CD4-positive, alpha-beta memory T cell (primary cell): ENCODE results near the gene S1PR1. TPM values are rescaled to one million over a fixed set of nuclear protein-coding genes. Genes with fewer than 3 reads are reported as not detected.

Experiments
- CTCF ChIA-PET: fragments of 350-600 bp; sonication (Branson Sonifier 250); formaldehyde crosslinking; loops from one replicate; lab custom pipeline; 2021; ENCODE audit warnings: inconsistent platforms; ENCODE audit not compliant: partially characterized antibody; lab: Charles Lee
- POLR2A ChIA-PET: fragments of 350-600 bp; sonication (Branson Sonifier 250); formaldehyde crosslinking; loops from one replicate; lab custom pipeline; 2021; ENCODE audit not compliant: partially characterized antibody; lab: Charles Lee
- DNase-seq, 5 donors: peaks; one replicate each; pipeline versions ENCODE4 v3.0.0 to v3.0.0-alpha.2; 2020 to 2022; ENCODE audit warnings: mixed read lengths in 1 of 5
- H3K27ac ChIP-seq: one replicate; pipeline ENCODE4 v1.7.0; 2013; ENCODE audit warnings: low read depth, low read length
- H3K27me3 ChIP-seq: 2 replicates; pipeline ENCODE4 v1.7.0; 2013; ENCODE audit warnings: mild to moderate bottlenecking, low read length, moderate library complexity; ENCODE audit not compliant: insufficient read depth
- H3K36me3 ChIP-seq: 2 replicates; pipeline ENCODE4 v1.7.0; 2013; ENCODE audit warnings: mild to moderate bottlenecking, low read length, moderate library complexity; ENCODE audit not compliant: insufficient read depth
- H3K4me1 ChIP-seq: 2 replicates; pipeline ENCODE4 v1.7.0; 2013; ENCODE audit warnings: mild to moderate bottlenecking, low read length, moderate library complexity; ENCODE audit not compliant: insufficient read depth
- H3K4me3 ChIP-seq, 2 donors: one replicate each; pipeline ENCODE4 v1.7.0; 2013; ENCODE audit warnings: low read length in 2 of 2, mild to moderate bottlenecking in 1 of 2
- H3K9me3 ChIP-seq, 2 donors: one replicate each; pipeline ENCODE4 v1.7.0; 2013; ENCODE audit warnings: low read length in 2 of 2, control low read depth in 1 of 2; ENCODE audit not compliant: control insufficient read depth in 1 of 2
- H3K27ac Mint-ChIP-seq, 7 donors: one replicate each; pipeline ENCODE4 v1.8.0; 2020 to 2021; ENCODE audit warnings: mixed read lengths in 7 of 7, mild to moderate bottlenecking in 6 of 7, inconsistent platforms in 3 of 7, moderate library complexity in 3 of 7
- H3K27me3 Mint-ChIP-seq, 2 donors: one replicate each; pipeline ENCODE4 v1.8.0; 2020 to 2021; ENCODE audit warnings: mixed read lengths in 2 of 2
- H3K36me3 Mint-ChIP-seq, 2 donors: one replicate each; pipeline ENCODE4 v1.8.0; 2020 to 2021; ENCODE audit warnings: mixed read lengths in 2 of 2, inconsistent platforms in 1 of 2, mild to moderate bottlenecking in 1 of 2
- H3K4me1 Mint-ChIP-seq, 4 donors: one replicate each; pipeline ENCODE4 v1.8.0; 2020 to 2021; ENCODE audit warnings: mixed read lengths in 4 of 4, mild to moderate bottlenecking in 1 of 4
- H3K4me3 Mint-ChIP-seq, 8 donors: one replicate each; pipeline ENCODE4 v1.8.0; 2020 to 2021; ENCODE audit warnings: mixed read lengths in 8 of 8, mild to moderate bottlenecking in 7 of 8, moderate library complexity in 6 of 8, inconsistent platforms in 3 of 8
- H3K9me3 Mint-ChIP-seq, 8 donors: one replicate each; pipeline ENCODE4 v1.8.0; 2020 to 2021; ENCODE audit warnings: mixed read lengths in 8 of 8, mild to moderate bottlenecking in 5 of 8, inconsistent platforms in 3 of 8, moderate library complexity in 1 of 8
- intact Hi-C: fragments of 100-400 bp; cut with micrococcal nuclease; formaldehyde crosslinking; loops from one replicate; pipeline ENCODE4 v1.15.1; 2023
- polyA plus RNA-seq, 2 donors: library from polyadenylated mRNA; unstranded; fragments of 300-500 nt; fragmentation: Illumina TruSeq; gene quantifications; one replicate each; pipeline ENCODE4 v1.2.3, GENCODE V29; 2021
- total RNA-seq, 2 experiments: library from RNA; stranded (reverse); gene quantifications; one replicate each; pipeline ENCODE4 v1.2.3, GENCODE V29; 2021

Gene S1PR1
- total and polyA plus RNA-seq, 4 experiments from 2014 or later, result 277 to 366 (median 342) TPM

DNA sequence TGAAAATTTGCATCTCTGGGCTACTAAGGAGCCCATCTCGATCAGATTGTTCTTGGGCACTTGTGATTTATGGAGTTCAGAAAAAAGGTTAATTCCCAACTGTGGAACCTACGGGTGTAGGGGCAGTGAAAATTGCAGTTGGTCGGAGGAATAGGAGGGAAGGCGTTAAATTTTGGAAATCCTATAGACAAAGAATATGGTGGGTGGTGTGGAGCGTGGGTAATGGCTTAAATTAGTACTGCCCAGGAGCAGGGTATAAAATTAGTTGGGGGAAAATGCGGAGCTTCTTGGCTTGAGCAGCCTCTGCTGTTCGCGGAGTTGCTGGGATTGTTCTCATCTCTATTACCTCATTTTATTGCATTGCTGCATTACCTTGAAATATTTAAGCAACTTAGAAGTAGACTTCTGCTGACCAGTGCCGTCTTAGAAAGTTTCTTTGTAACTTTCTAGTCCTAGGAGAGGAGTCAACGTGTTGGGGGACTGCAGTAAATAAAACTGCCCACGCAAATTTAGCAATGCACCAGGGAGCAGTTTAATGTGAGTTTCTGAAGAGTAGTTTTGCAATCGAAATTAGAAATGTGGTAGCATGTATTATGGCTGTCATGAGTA, 514 bp downstream of the S1PR1 start:
- H3K4me1 Mint-ChIP-seq, result peaks cover 36 to 91% (median 51%) of the 10 kb centered on the region in 4 donors
- peak; percentile 34 to 52 (median 43) for DNase-seq
- Histone ChIP-seq H3K9me3 (no peaks in the 10 kb centered on the region), H3K4me3 (peak overlapping the region; percentile 86 to 97), H3K27me3 (no peaks in the 10 kb centered on the region), H3K36me3 (peaks cover 35% of the 10 kb centered on the region), H3K4me1 (peaks cover 63% of the 10 kb centered on the region), H3K27ac (peak overlapping the region; percentile 90)
- H3K27me3 Mint-ChIP-seq, result no peaks in the 10 kb centered on the region
- H3K9me3 Mint-ChIP-seq, result peaks cover 0 to 9% (median 0%) of the 10 kb centered on the region in 8 donors
- POLR2A ChIA-PET, result interaction anchor here (0.6 to 25.2 kb wide), 44 partner anchors 9 to 341 kb away, joined by 3 to 955 read pairs (median 8); partner anchors contain the start of genes DPH5, EXTL2 and SLC30A7
- CTCF ChIA-PET, result interaction anchor here (0.8 to 17.2 kb wide), 13 partner anchors 15 to 313 kb away, joined by 3 to 442 read pairs (median 18); no protein-coding TSS in a partner anchor
- intact Hi-C loops, result loop anchor here (2.0 kb wide), 1 partner anchor 233 kb away; no protein-coding TSS in a partner anchor
- peaks cover 56 to 70% of the 10 kb centered on the region in 2 donors for H3K36me3 Mint-ChIP-seq
- peak overlapping the region; percentile 97 to 100 (median 98) for H3K27ac Mint-ChIP-seq
- peak overlapping the region; percentile 96 to 100 (median 98) for H3K4me3 Mint-ChIP-seq

DNA sequence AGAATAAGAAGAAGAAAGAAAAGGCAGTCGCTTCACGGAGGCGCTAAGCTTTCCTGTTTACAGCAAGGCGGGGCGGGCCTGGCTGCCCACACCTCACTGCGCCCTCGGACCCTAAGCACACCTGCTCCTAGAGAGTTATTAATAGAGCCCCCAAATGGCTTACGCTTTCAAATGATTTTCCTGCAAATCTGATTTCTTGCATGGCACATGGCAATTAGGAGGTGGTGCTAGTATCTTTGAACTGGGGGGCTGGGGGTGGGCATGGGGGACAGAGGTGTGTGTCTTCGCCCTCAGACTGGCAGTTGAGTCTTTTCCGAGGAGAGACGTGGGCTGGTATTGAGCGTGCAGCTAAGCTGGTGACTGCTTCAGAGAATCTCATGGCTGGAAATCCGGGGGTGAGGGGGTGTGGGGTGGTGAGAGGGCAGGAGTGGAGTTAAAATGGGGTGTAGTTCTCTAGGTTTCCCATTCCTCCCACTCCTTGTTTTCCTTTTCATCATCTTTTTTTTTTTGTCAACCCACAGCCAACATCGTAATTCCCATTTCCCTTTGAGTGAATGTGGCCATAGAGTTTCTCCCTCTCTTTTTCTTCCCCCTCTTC, 1.3 kb downstream of the S1PR1 start:
- no peaks in the 10 kb centered on the region for H3K9me3 ChIP-seq
- H3K36me3 ChIP-seq, result peaks cover 40% of the 10 kb centered on the region
- Mint-ChIP-seq H3K36me3 (peaks cover 56 to 76% of the 10 kb centered on the region in 2 donors), H3K27ac (peak overlapping the region; percentile 97 to 100 (median 98)), H3K27me3 (no peaks in the 10 kb centered on the region), H3K4me3 (peak overlapping the region; percentile 96 to 100 (median 98)), H3K4me1 (peaks cover 36 to 90% (median 50%) of the 10 kb centered on the region in 4 donors), H3K9me3 (peaks cover 0 to 9% (median 0%) of the 10 kb centered on the region in 8 donors)
- H3K27ac ChIP-seq, result peak overlapping the region; percentile 90
- H3K27me3 ChIP-seq, result no peaks in the 10 kb centered on the region
- ChIA-PET POLR2A (interaction anchor here (0.6 to 25.2 kb wide), 46 partner anchors 10 to 1268 kb away, joined by 3 to 955 read pairs (median 6); partner anchors contain the start of genes DPH5, EXTL2, SLC30A7 and SLC35A3), CTCF (interaction anchor here (0.7 to 17.2 kb wide), 71 partner anchors 10 to 342 kb away, joined by 3 to 442 read pairs (median 4); partner anchors contain the start of genes DPH5 and SLC30A7)
- peaks cover 66% of the 10 kb centered on the region for H3K4me1 ChIP-seq
- DNase-seq, result peak; percentile 41 to 71 (median 51)
- intact Hi-C loops, result loop anchor here (1.0 kb wide), 6 partner anchors 26 to 317 kb away; no protein-coding TSS in a partner anchor
- peak overlapping the region; percentile 94 to 97 for H3K4me3 ChIP-seq

DNA sequence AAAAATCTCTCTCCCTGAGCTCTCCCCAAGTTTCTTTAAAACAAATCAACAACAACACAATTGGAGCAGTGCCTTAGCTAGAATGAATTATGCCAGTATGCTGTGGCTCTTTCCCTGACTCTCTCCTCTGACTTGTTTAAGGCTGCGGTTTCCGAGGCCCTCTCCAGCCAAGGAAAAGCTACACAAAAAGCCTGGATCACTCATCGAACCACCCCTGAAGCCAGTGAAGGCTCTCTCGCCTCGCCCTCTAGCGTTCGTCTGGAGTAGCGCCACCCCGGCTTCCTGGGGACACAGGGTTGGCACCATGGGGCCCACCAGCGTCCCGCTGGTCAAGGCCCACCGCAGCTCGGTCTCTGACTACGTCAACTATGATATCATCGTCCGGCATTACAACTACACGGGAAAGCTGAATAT, 1.9 kb downstream of the S1PR1 start:
- peak overlapping the region; percentile 97 to 100 (median 98) for H3K27ac Mint-ChIP-seq
- H3K4me1 Mint-ChIP-seq, result peaks cover 37 to 92% (median 50%) of the 10 kb centered on the region in 4 donors
- no peaks in the 10 kb centered on the region for H3K27me3 ChIP-seq
- peaks cover 0 to 9% (median 0%) of the 10 kb centered on the region in 8 donors for H3K9me3 Mint-ChIP-seq
- no peaks in the 10 kb centered on the region for H3K27me3 Mint-ChIP-seq
- CTCF ChIA-PET, result interaction anchor here (0.6 to 17.2 kb wide), 71 partner anchors 9 to 342 kb away, joined by 3 to 442 read pairs (median 4); partner anchors contain the start of genes DPH5 and SLC30A7
- POLR2A ChIA-PET, result interaction anchor here (0.6 to 25.2 kb wide), 45 partner anchors 8 to 1269 kb away, joined by 3 to 955 read pairs (median 6); partner anchors contain the start of genes DPH5, EXTL2, SLC30A7 and SLC35A3
- H3K9me3 ChIP-seq, result no peaks in the 10 kb centered on the region
- H3K4me1 ChIP-seq, result peaks cover 66% of the 10 kb centered on the region
- intact Hi-C loops, result loop anchor here (1.0 kb wide), 9 partner anchors 26 to 342 kb away; partner anchors contain the start of genes DPH5 and SLC30A7
- peak; percentile 80 to 87 (median 82) for DNase-seq
- H3K36me3 ChIP-seq, result peaks cover 40% of the 10 kb centered on the region
- peak overlapping the region; percentile 90 for H3K27ac ChIP-seq
- peak overlapping the region; percentile 96 to 100 (median 98) for H3K4me3 Mint-ChIP-seq
- peak overlapping the region; percentile 94 to 97 for H3K4me3 ChIP-seq
- H3K36me3 Mint-ChIP-seq, result peaks cover 57 to 81% of the 10 kb centered on the region in 2 donors

GRCh38 chr1:101239095-101240040, 2.5 kb downstream of the S1PR1 start:
- peak; percentile 70 to 81 (median 74) for DNase-seq
- H3K36me3 ChIP-seq, result peaks cover 40% of the 10 kb centered on the region
- no peaks in the 10 kb centered on the region for H3K9me3 ChIP-seq
- intact Hi-C loops, result loop anchor here (1.0 kb wide), 3 partner anchors 49 to 343 kb away; partner anchors contain the start of genes DPH5 and SLC30A7
- no peaks in the 10 kb centered on the region for H3K27me3 Mint-ChIP-seq
- peaks cover 0 to 9% (median 0%) of the 10 kb centered on the region in 8 donors for H3K9me3 Mint-ChIP-seq
- H3K27me3 ChIP-seq, result no peaks in the 10 kb centered on the region
- peaks cover 62 to 87% of the 10 kb centered on the region in 2 donors for H3K36me3 Mint-ChIP-seq
- H3K4me1 Mint-ChIP-seq, result peaks cover 36 to 93% (median 51%) of the 10 kb centered on the region in 4 donors
- peak overlapping the region; percentile 96 to 100 (median 98) for H3K4me3 Mint-ChIP-seq
- CTCF ChIA-PET, result interaction anchor here (0.6 to 17.2 kb wide), 67 partner anchors 8 to 343 kb away, joined by 3 to 442 read pairs (median 5); partner anchors contain the start of gene SLC30A7
- peaks cover 63% of the 10 kb centered on the region for H3K4me1 ChIP-seq
- POLR2A ChIA-PET, result interaction anchor here (0.6 to 25.2 kb wide), 44 partner anchors 8 to 816 kb away, joined by 3 to 955 read pairs (median 6); partner anchors contain the start of genes DPH5, EXTL2 and SLC30A7
- peak overlapping the region; percentile 94 to 97 for H3K4me3 ChIP-seq
- peak overlapping the region; percentile 97 to 100 (median 98) for H3K27ac Mint-ChIP-seq
- H3K27ac ChIP-seq, result peak overlapping the region; percentile 90

- Histone ChIP-seq H3K4me1 (peaks cover 60% of the 10 kb centered on the region), H3K4me3 (peak overlapping the region; percentile 94 to 97), H3K9me3 (no peaks in the 10 kb centered on the region), H3K27ac (peak overlapping the region; percentile 90), H3K36me3 (peaks cover 40% of the 10 kb centered on the region), H3K27me3 (no peaks in the 10 kb centered on the region)
- Mint-ChIP-seq H3K4me1 (peaks cover 32 to 92% (median 48%) of the 10 kb centered on the region in 4 donors), H3K9me3 (peaks cover 0 to 9% (median 0%) of the 10 kb centered on the region in 8 donors), H3K36me3 (peaks cover 62 to 87% of the 10 kb centered on the region in 2 donors), H3K4me3 (peak overlapping the region; percentile 96 to 100 (median 98)), H3K27me3 (no peaks in the 10 kb centered on the region), H3K27ac (peak overlapping the region; percentile 97 to 100 (median 98))
- peak in 1 of 5 donors; percentile 19 for DNase-seq
- CTCF ChIA-PET, result interaction anchor here (0.8 to 17.2 kb wide), 15 partner anchors 8 to 344 kb away, joined by 3 to 442 read pairs (median 16); partner anchors contain the start of gene SLC30A7
- intact Hi-C loops, result no loop called here
- POLR2A ChIA-PET, result interaction anchor here (0.7 to 25.2 kb wide), 22 partner anchors 8 to 344 kb away, joined by 3 to 955 read pairs (median 22); partner anchors contain the start of genes DPH5, EXTL2 and SLC30A7
Measured at GRCh38 chr1:101240041-101240430, 3.2 kb downstream of the S1PR1 start.
